Measurements from ENCODE around the gene NXPH3.

- TF ChIP-seq, protein P1, sequence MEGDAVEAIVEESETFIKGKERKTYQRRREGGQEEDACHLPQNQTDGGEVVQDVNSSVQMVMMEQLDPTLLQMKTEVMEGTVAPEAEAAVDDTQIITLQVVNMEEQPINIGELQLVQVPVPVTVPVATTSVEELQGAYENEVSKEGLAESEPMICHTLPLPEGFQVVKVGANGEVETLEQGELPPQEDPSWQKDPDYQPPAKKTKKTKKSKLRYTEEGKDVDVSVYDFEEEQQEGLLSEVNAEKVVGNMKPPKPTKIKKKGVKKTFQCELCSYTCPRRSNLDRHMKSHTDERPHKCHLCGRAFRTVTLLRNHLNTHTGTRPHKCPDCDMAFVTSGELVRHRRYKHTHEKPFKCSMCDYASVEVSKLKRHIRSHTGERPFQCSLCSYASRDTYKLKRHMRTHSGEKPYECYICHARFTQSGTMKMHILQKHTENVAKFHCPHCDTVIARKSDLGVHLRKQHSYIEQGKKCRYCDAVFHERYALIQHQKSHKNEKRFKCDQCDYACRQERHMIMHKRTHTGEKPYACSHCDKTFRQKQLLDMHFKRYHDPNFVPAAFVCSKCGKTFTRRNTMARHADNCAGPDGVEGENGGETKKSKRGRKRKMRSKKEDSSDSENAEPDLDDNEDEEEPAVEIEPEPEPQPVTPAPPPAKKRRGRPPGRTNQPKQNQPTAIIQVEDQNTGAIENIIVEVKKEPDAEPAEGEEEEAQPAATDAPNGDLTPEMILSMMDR (conservative IDR thresholded peaks at IDR 0.05): no peak
- TF ChIP-seq EZH2 (IDR thresholded peaks at IDR 0.05; ENCODE audit: low read depth): no peak
Observed at GRCh38 chr17:49545007-49545660, 30.5 kb upstream of the NXPH3 start.
